Activated CD8-positive, alpha-beta memory T cell treated with anti-CD3 and anti-CD28 coated beads, Interleukin-2, amount 50 U/mL, for 1 hour (primary cell): Measurements from ENCODE around the gene TMEM116.

Source experiments
- DNase-seq: peaks from one replicate; pipeline ENCODE4 v3.0.0-alpha.2; 2020; ENCODE audit errors: extremely low read depth

The TMEM116 gene

DNA sequence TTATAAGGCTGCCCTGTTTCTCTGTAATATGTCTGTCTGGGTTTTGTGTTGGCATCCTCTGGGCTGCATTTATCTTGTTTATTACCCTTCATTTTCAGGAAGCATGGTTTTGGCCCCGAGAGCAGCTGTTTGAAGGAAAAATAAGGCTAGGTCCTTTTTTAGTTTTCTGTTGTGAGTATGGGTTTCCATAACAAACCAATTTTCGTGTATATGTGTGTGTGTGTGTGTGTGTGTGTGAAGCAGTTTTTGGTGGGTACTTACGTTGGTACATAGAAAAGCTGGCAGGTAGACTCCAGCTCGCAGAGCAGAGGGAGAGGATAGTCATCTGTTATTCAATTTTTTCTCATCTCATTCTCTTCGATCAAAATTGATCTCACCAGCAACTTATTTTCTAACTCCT lies 118.4 kb downstream of the TMEM116 start:
- no peak for DNase-seq

DNA sequence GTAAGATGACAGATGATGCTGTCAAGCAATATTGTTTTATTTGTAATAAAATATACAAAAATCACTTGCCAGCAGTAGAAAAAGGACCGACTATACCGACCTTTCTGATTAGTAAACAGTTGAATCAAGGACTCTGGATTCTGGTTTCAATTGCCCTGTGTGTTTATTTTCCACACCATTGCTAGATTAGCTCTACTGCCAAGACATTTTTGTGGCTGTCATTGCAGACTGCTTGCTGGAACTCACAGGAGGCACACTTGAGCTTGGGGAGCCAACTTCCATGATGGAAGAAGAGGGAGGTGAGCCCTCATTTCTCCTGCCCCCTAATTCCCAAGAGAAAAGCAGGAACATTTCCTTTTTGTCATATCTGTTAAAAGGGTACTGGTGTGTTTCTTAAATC lies 119.7 kb downstream of the TMEM116 start:
- DNase-seq, result no peak

DNA sequence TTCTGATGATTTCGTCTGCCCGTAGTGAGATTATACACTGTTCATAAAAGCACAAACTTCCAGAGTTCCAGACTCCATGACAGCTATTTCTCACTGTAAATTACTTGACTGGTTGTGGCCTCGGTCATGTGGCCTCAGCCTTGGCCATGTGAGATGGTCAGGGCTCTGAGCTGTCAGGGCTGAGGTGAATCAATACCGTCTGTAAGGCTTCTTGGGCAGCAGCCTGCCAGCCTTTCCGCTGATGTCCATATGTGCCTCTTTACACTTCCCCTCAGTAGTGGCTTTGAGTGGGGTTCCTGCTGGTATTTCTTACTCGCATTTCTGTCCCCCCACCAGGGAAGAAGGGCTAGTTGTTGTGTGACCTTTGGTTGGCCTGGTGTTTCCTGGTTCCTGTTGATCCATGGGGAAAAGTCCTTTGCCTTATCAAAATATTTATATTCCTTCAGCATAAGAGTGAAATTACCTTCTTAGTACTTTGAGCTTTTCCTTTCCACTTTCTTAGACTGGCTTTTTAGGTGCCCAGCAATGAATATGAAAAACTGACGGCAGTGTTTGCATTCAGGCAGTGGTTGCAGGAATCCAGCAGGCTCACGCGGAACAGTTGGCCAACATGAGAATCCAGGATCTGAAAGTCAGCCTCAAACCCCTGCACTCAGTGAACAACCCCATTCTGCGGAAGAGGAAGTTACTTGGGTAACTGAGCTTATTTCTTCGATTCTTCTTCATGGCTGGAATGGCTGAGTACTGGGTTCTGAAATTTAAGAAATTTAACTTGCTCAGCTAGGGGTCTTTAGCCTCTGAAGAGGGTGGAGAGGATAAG lies 124.8 kb downstream of the TMEM116 start:
- DNase-seq, result no peak

GRCh38 chr12:111886662-111887545 lies 126.1 kb downstream of the TMEM116 start:
- DNase-seq, result no peak

DNA sequence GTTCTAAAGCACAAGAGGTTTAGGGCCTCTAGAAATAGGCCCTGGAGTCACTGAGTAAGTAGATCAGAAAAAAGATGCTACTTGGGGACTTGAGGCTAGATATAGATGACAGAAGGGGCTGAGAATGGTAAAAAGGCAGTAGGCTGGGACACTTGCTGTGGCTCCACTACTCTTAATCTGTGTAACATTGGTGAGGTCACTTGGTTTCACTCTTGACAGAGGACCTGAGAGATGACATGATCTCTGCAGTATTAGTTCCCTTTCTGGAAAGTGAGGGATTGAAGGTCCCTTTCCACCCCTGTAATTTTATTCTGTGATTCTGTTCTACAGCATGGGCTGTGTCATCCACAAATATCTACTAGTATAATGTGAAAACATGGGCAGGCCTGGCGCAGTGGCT lies 131.2 kb downstream of the TMEM116 start:
- DNase-seq, result no peak
